NCI-H2196 treated with DMSO at 0.1 percent for 48 hours (cell line): Measurements from ENCODE around the gene TOP1.

Source experiments
- DNase-seq: peaks from one replicate; lab custom pipeline; 2025; ENCODE audit not compliant: unreplicated experiment; lab: John Stamatoyannopoulos, UW

The TOP1 gene

DNA sequence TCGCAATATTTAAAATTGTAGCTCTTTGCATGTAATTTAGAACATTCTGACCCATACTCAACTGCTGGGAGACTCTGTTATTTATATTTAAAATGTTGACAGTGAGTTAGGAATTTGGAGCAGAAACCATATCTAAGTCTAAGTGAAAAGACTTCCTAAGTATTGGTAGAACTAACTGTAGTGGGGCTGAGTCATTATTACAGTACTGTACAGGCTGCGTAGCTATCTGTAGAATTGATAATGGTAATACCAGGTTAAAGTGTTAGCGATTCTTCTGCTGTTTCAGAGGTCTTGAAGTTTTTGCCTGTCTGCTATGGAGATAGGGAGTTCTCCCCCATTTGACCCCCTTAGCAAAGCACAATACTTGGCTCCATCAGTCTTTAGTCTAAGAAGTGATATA, 3.6 kb downstream of the TOP1 start:
- no peak for DNase-seq

DNA sequence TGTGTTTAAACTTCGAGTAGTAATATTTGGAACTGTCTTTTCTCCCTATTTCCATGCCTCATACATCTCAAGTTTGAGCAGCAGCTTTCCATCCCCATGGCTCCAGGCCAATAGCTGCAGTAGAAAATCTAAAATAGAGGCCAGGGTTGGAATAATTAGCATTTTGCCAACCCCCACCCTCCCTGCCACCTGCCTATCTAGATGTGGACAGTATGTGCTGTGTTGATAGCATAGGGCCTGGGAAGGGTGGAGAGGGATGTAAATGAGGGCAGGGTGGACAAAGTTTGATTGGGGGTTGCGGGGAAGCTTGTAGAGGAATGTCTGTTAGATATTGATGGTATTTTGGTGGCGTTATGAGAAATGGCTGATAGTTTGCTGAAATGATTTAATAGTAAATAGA, 5.6 kb downstream of the TOP1 start:
- DNase-seq, result no peak

DNA sequence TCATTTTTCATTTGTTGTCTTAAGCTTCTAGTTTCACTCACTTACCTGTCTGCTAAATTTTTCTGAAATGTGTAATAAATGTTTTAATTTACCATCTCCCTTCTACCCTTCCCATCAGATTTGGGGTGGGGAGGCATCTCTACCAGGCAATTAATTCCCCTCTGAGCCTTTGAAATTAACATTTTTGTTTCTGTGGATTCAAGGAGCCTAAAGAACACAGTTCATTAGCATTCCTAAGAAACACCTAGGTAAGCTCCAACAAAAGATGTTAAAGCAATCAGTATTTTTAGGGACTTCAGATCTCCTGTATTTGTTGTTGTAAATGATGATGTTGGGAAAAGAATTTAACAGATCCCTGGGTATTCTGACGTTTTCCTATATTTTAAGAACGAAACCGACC, 6.6 kb downstream of the TOP1 start:
- DNase-seq, result no peak

DNA sequence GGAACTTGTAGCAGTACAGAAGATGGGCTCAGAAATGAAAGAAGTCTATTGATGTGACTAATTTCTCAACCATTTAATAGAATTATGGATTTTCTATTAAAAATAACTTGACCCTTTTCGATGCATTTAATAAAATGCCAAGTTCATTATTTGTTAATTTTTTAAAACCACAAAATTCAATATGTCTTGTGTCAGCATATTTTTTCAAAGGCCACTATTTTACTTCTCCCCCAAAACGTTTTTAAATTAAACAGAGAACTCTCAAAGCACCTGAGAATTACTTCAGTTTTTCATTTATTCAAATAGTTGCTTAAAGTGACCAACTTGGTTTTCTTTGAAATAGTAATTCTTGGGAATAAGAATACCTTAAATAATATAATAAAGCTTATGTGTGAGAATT, 8.6 kb downstream of the TOP1 start:
- no peak for DNase-seq

DNA sequence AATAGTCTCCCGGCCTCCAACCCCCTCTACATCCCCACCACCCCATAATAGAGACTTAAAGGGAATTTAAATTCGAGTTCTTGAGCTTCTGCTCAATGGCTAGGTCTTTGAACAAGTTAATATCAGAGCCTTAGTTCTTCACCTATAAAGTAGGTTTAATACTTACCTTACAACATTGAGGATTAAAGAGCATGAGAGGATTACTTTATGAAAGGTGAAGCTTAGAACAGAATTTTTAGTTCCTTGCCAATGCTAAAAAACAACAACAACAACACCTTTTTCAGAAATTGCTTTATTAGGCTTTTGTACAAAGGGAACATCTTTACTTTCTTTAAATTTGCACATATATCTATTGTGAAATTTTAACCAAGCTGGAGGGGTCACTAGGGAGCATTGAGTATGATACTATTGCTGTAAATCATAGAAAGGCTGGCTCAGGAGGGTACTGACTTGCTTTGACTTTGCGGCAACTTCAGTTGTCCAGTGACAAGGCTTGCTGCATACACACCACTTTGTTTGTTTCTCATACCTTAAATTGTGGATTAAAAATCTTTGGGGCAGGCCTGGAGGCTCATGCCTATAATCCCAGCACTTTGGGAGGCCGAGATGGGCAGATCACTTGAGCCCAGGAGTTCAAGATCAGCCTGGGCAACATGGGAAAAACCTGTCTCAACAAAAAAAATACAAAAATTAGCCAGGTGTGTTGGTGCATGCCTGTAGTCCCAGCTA, 9.7 kb downstream of the TOP1 start:
- DNase-seq, result no peak

DNA sequence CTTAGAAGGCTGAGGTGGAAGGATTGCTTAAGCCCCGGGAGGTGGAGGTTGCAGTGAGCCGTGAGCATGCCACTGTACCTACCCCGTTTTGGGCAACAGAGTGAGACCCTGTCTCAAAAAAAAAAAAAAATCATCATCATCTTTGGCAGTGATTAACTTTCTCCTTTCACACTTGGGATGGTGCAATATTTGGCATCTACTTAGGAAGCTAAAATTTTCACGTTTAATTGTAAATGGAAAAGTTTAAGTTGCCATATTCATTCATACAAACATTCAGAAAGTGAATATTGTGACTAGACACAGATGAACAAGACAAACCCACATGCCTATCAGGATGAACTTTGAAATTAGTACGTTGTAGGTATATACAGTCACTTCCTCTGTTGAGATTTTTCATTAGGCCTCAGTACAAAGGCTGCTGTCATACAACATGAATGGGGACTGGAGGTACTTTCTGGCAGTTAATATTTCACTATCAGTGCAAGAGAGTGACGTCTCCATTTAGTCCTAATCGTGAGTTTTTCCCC, 10.3 kb downstream of the TOP1 start:
- DNase-seq, result no peak

DNA sequence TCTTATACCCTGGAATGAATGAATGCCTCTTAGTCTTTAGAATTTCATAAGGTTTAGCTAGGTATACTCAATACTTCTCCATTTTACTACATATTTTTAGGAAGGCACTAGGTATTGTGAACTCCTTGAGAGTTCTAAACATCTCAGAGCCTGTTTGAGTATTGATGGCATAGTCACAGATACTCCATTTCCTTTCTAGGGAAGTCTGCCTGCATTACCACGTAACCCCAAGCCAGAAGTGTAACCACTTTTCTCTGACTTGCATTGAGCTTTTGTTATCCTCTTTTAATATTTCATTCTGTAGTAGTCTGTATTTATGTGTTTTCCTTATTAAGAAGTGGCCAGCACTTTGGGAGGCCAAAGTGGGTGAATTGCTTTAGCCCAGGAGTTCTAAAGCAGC, 12.2 kb downstream of the TOP1 start:
- no peak for DNase-seq

DNA sequence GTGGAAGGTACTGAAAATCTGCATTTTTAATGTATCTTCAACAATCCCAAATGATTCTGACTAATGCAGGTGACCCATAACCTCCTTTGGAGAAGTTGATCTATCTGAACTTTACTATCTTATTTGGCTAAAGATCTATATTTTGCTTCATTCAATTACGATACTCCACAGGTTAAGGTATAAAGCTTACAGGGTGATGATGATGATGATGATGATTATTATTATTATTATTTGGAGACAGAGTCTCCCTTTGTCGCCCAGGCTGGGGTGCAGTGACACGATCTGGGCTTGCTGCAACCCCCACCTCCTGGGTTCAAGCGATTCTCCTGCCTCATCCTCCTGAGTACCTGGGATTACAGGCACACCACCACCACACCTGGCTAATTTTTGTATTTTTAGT, 13.1 kb downstream of the TOP1 start:
- DNase-seq, result no peak

DNA sequence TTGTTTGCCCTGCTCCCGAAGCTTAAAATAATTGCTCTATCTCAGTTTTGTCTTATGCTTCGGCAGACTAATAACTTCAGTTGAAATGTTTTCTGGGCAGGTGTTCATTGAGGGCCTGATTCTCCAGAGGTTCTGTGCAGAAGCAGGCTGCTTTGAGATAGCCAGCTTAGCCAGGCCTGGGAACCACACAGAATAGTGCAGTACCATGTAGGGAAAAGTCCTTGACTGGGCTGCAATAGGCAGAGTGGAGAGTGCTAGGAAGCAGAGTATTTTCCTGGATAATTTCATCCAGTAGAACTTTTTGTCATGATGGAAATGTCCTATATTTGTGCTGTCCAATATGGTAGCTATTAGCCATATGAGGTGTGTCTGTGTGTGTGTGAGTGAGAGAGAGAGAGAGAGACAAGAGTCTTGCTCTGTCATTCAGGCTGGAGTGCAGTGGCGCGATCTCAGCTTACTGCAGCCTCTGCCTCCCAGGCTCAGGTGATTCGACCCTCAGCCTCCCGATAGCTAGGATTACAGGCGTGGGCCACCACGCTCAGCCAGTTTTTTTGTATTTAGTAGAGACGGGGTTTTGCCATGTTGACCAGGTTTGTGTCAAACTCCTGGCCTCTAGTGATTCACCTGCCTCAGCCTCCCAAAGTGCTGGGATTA, 15.9 kb downstream of the TOP1 start:
- no peak for DNase-seq

DNA sequence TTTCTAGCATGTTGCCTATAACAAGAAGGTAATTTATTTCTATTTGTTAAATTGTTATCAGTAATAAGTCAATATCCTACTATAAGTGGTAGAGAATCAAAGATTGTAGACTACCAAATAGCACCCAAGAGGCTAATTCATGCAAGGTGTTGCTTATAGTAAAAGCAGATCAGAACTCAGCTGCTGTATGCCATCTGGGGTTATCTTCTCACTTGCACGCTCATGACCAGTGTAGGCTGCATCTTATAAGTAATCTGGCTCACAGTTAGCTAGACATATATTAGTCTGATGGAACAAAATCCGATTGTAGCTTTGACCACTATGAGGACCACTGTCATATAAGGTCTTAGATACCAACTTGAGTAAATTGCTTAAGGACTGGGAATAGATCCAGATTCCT, 17.0 kb downstream of the TOP1 start:
- no peak for DNase-seq

DNA sequence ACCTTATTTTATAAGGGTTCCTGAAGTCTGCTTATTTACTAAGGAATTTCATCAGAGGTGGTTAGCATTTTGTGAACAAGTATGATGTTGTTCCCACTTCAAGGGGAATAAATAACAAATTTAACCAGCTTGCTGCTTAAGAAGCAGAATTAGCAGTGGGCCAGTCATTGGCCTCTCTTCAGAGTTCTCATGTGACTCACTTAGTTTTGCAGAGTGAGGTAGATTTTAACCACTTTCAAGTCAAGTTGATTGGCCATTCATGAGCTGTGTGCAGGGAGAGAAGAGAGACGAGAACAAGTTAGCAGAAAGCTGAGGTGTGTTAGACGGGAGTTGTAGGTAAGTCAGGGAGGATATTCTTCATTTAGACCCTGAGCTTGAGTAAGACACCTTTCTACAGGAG, 18.1 kb downstream of the TOP1 start:
- no peak for DNase-seq

DNA sequence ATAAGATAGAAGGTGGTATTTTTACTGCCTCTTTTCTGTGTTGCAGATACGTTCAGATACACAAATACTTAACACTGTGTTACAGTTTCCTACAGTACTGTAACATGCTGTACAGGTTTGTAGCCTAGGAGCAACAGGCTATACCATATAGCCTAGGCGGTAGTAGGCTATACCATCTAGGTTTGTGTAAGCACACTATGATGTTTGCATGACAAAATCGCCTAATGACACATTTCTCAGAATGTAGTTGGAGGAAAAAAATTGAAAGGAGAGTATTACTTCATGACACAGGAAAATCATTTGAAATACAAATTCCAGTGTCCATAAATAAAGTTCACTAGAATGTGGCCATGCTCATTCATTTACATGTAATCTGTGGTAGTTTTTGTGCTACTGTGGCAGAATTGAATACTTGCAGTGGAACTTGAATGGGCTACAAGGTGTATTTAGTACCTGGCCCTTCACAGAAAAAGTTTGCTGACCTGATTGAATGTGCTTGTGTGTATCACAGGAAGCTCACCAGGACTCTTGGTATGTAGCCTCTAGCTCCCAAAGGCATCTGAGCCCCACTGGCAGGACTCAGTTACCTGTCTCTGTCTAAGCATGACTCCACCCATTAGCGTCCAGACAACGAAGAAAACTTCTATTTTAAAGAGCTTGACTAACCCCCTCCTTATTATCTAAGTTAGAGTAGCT, 18.8 kb downstream of the TOP1 start:
- no peak for DNase-seq

DNA sequence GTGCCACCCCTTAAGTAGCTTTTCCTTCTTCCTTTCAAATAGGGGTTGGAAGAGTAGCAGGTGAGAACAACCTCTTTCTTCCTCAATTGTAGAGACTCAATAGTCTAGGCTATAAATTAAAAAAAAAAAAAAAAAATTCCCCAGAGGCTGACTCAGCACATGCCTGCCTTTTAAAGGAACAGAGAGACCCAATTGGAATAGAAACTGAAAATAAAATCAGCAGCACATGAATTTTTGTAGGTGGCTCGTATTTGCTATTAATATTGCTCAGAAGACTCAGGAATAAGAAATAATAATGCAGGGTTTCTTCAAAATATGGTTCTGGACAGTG, 19.3 kb downstream of the TOP1 start:
- DNase-seq, result no peak

DNA sequence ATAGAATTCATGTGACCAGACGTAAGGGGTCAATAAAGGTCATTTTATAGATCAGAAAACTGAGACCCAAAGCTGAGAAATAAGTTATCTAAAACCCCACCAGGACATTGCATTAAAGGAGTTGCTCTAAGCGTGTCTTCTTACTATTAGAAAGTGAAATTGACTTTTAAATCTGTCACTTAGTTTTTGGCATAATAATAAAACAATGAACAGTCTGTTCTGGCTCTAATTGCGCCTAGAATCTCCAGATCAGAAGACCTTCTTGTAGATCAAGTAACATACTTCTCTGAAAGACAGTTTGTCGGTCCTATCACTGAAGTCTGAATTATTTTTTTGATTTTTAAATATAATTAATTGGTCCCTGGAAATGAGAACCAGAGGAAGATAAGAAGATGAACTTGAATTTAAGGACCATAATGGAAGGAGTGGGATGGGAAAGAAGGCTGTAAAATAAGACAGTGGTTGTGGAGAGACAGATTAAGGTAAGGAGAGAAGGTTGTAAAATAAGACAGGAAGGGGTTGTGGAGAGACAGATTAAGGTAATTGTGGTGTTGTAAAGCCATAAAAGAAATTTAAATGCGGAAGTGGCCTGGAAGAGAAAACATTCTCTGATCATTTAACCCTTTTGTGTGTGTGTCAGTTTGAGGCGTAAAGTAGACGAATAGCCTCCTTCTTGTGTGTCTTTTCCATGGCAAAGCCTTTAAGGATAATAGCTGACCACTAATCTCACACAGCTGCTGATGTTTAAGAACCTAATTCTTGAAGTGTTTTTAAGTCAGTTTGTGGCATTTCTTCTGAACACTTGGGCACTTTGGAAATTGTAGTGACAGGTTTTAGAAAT, 20.1 kb downstream of the TOP1 start:
- no peak for DNase-seq

DNA sequence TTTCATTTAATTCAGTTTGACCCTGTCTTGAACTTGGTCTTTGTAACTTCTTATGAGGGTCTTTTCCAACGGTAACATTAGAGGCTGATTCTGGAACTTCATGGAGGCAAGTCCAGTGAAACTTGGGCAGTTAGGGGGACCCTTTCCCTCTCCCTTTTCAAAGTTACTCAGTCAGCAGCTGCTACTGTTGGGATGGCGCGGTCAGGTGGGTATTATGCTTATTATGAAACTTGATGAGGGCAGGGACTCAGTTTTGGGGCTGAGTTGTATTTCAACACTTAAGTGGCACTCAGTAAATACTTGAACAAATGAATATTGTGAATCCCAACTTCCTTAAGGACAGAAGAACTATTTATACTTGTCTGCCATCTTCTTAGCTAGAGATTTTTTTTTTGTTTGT, 20.8 kb downstream of the TOP1 start:
- DNase-seq, result no peak

DNA sequence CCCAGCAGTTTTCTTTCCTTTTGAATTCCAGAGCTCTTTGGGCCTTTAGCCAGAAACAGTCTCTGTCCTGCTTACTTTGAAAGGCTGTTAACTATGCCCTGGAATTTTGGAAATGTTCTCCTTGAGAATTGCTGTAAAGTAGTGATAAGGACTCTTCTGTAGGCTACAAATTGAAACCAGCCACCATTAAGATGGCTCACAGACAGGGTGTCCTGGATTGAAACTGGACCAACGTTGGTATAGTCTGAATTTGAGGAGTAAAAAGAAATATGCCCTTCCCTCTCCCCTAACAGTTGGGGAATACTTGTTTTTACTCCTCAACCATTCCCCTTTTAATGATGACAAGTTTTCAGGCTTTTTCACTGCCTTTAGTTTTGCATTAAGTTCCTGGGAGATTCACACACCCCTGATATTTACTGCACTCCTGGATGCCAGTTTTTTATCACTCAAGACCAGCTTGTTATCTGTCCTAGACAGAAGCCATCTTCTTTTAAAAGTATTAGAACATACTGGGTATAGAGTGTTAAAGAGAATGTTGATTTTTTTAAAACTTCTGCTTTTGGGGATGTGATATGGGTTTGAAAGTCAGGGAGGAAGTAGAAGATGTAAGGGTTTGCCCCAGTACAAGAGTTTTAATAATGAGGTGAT, 21.9 kb downstream of the TOP1 start:
- no peak for DNase-seq

DNA sequence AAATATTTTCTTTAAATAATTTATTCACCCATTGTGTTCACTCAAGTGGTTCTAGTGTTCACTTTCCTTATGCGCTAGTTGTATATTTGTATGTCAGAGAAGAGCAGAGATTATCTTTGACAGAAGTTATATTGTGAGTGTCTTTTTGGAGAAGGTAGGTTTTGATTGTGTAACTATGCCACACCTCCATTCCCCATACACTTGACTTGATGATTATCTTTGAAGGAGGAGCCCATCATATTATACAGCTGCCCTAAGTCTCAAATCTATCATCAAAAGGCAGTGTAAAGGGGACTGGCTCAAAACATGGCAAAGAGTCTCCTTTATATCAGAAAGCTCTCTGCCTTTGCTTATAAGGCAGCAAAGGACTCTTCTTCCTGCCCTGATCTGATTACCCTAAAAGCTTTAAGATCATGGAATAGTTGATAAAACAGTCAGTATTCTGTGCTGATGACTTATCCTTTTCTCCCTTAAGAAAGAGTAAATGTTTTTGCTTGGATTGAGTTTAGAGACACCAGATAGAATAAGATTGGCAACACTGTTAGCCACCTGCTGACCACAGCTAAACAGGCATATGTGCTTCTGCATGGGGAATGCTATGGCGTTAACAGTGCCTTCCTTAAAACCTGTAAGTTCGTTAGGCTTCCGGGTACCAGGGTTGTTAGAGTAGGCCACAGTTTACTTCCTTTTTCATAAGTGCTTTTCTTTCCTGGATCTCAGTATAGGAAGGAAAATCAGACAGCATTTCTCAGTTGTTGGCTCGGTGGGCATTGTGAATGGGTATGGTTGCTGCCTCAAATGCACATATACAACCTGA, 22.6 kb downstream of the TOP1 start:
- DNase-seq, result no peak

DNA sequence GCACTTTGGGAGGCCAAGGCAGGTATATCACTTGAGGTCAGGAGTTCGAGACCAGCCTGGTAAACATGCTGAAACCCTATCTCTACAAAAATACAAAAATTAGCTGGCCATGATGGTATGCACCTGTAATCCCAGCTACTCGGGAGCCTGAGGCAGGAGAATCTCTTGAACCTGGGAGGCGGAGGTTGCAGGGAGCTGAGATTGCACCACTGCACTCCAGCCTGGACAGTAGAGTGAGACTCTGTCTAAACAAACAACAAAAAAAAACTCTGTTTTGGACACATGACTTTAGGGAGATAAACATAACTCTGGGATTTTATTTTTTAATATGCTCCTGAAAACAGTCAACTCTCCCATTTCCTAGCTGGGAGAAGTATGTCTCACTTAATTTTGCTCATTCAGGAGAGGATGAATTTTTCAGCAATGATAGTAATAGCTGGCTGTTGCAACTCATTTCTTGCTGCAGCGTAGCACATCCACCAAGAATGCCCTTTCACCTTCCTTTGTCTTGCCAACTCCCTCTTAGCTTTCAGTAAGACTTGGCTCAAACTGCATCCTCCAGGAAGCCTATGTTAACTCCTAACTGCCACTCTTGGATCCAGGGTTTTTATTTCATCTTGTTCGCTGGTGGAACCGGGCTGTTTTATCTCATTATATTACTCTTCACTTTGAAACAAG, 24.3 kb downstream of the TOP1 start:
- no peak for DNase-seq

DNA sequence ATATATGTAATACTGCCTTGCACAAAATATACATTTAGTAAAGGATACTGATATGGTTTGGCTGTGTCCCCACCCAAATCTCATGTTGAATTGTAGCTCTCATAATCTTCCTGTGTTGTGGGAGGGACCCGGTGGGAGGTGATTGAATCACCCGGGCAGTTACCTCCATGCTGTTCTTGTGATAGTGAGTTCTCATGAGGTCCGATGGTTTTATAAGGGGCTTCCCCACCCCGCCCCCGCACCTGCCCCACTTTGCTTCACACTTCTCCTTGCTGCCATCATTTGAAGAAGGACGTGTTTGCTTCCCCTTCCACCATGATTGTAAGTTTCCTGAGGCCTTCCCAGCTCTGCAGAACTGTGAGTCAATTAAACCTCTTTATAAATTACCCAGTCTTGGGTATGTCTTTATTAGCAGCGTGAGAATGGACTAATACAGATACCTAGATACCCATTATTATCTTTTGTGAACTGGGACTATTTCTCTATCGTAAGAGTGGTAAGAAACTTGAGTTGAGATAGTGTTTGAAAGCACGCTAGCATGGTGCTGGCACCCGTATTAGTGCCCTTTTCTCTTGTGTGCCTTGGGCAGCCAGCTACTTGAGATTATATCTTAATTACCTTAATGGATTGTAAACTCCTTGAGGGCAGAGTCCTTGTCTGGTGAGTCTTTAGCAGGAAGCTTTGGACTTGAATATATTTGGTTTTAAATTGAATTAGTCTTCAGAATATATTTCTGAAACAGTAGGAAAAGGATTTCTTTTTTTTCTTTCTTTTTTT, 25.6 kb downstream of the TOP1 start:
- no peak for DNase-seq
